HG02943 (cell line): ENCODE data around the gene ACTL8.

Experiments
- ATAC-seq: cut with Tn5 transposase; IDR thresholded peaks from one replicate; pipeline ENCODE4 v1.9.1; 2021; ENCODE audit warnings: mild to moderate bottlenecking, low read depth, moderate library complexity; ENCODE audit not compliant: unreplicated experiment

Gene ACTL8, protein sequence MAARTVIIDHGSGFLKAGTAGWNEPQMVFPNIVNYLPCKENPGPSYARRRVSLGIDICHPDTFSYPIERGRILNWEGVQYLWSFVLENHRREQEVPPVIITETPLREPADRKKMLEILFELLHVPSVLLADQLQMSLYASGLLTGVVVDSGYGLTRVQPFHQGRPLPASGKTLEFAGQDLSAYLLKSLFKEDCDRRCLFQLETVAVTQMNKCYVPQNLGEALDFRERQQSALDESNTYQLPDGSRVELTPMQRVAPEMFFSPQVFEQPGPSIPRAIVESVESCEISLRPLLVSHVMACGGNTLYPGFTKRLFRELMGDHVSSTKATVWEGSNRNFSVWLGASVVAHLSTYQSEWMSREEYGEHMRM

DNA sequence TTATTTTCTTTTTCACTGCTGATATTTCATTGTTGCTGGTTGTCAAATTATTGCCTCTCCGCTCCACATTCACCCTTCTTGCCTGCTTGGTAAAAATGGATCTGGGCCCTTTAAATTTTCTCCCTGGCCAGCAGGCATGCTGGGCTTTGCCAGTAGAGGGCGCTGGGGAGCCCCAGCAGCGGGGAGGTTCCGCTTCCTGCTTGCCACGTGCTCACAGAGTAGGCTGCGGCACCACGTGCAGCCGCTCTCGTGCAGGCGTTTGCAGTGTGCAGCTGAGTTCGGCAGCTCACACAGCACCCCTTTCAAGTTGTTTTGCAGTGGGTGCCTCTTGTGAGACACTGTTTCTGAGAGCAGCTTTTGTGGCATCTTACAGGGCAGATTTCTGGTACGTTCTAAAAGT is at the start of gene ACTL8:
TSS of gene ACTL8 (plus strand) at position 214 of the 400 bp plus-strand sequence. CDS start 67,676 bp downstream, outside the sequence.
- ATAC-seq = no peak

DNA sequence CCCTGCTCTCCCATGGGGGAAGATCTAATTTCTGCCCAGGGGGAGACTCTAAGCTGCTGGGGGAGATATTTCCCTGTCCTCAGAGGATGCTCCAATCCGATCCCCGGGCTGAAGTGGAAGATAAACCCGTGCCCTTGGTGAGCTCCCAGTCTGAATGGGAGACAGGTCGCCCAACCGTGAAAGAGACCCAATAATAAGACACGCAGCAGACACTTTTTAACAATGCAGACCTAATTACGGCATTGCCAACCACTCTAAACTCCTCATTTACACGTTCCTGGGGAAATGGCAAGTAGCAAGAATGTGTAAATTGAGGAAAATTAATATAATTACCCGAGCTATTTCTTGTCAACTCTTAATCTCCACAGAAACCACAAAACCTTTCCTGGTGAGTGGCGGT is 48.7 kb upstream of the ACTL8 start:
- ATAC-seq = no peak

DNA sequence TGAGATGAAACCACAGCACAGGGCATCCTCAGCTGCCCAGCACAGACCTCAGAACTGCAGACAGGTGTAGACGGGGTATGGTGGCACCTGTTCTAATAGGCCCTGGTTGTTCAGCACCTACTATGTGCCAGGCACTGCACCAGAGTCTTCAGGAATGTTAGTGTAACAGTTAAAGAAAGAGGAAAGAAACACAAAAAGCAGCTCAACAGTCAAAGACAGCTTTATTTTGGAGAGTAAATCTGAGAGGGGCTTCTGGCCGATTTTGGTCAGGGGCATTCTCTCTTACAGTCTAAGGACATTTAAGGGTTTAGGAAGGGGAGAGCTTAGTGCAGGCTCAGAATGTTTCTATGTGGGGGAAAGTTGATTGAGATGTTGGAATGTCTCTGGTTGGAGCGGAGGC is 45.2 kb upstream of the ACTL8 start:
- no peak for ATAC-seq

DNA sequence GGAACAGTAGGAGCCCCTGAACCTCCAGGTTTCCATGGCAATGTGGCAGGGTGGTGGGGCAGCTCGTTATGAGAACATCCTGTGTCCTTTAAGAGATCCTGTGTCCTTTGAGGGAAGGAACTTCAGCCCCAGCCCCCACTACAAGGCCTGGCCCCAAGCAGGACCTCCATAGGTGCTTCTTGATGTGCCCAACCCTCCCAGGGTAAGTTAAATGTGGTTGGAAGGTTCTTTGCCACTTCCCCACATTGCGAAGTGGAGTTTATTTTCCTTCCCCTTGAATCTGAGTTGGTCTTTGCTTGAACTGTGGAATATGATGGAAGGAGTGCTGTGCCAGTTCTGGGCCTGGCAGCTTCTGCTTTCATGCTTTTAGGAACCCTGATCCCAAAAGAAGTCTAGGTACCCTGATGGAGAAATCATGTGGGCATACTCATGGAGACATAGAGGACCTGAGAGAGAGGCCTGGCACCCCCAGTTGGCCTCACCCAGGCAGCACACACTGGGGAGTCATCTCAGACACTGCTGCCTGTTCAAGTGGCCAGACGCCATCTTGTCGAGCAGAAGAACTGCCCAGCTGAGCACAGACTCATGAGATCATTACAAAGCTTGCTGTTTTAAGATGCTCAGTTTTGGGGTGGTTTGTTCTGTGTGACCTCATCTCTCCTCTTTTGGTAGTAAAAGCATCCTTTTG is 44.1 kb upstream of the ACTL8 start:
- ATAC-seq = no peak

DNA sequence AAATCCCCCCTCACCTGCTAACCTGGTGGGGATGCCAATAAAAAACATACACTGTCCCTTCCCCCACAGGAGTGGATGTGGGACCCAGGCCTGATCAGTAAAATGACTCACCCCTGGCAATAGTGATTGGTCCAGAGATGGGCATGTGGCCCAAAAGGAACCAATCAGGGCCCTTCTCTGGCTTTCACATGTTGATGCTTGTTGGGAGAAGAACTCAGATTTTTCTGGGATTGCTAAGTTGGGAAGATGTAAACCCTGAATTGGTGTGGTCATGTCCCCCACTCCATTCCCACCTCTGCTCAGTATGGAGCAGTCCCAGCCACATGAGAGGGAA is 43.6 kb upstream of the ACTL8 start:
- ATAC-seq = no peak

DNA sequence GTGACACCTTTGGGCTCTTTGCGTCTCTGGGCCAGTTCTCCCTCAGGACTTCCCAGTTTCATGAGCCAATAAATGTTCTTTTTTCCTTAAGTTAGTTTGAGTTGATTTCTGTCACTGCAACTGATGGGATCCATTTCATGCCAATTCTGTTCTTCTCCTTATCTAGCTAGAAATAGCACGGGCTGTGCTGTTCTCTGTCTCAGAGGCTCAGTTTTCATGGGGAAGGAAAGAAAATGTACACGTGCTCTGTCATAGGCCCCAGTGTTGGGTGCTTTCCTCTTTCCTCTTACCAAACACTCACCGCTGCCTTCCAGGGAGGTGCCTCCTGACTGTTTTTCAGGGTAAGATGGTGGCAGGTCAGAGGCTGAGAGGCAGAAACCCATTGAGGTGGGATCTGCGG is 43.2 kb upstream of the ACTL8 start:
- ATAC-seq = no peak

DNA sequence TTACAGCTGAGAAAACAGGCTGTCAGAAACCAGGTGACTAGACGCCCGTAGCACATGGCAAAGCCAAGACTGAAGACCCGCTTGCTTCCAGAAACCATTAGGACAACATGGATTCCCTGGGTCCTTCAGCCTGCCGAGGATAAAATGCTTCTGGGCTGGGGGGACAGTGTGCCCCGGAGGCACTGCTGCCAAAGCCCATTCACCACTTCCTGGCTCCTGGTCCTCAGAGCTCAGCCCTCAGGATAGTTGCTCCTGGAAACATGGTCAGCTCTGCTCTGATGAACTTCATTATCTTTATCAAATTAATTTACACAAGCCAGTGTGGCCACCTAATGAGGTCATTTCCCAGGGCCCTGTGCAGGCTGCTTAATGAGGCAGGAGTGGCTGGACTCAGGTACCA is 41.1 kb upstream of the ACTL8 start:
- no peak for ATAC-seq

DNA sequence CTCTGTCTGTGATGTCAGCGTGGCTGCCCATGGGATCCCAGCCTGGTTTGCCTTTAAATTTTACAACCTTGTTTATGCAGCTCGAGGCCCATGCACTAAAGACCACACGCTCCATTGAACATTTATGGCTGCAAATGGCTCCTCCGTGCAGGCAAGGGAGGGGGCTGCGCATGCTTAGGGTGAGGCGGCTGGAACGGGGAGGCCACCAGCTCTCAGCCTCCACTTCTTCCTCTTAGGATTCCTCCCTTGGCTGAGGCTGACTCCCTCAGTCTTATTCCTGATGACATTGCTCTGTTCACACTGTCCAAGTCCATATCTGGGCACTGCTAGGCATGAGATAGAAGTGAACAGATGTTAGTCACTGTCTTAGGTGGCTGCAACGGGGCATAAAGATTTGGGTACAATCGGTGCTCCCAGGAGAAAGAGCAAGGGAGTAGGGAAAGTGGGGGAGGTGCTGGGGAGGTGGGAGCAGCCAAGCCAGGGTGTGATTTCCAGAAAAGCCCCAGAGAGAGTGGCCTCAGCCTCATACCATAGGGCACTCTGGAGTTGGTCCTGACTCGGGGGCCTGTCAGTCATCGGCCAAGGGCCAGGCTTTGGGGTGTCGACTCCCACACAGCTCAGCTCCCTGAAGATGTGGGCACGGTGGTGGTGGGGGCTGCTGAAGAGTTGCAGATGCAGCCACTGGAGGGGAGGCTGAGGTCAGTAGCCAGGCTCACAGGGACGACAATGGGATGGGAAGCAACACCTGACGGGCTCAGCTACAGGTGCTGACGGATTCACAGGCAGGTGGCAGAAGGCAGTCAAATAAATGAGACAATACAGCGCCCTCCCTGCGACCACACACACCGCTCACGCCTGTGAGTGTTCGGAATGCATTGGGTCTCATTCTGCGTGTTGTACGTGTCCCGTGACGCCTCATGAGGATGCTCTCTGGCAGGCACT is 37.3 kb upstream of the ACTL8 start:
- no peak for ATAC-seq

DNA sequence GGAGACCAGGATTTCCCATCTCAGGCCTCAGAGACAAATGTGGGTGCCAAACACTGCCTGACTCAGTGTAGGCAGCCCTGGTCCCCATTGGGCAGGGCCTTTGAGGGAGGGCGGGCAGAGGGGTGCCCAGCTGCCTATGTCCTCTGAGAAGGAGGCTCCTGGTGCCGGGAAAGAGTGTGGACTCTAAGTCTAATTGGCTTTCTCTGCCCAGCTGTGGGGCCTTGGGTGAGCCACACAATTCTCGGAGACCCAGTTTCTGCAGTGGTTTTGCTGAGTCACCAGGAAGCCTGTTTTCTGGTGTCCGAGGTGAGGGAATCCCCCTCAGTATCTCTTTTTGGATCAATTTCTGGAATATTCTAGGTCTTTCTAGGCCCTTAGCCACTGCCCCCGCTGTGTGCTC is 35.3 kb upstream of the ACTL8 start:
- ATAC-seq = no peak

DNA sequence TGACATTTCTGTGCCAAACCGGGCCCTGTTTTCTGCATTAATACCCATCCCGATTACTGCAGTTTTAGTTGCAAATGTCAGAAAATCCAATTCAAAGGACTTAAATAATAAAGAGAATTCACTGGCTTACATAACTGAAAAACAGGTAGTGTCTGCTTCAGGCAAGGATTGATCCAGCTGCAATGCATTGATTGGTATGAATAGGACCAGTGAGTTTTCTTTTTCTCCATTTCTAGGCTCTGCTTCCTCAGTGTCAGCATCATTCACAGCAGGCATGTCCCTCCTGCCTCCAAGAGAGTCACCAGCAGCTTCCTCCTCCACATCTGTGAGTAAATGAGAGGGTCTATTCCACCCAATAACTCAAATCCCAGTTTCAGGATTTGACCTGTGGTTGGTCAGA is 33.7 kb upstream of the ACTL8 start:
- no peak for ATAC-seq

DNA sequence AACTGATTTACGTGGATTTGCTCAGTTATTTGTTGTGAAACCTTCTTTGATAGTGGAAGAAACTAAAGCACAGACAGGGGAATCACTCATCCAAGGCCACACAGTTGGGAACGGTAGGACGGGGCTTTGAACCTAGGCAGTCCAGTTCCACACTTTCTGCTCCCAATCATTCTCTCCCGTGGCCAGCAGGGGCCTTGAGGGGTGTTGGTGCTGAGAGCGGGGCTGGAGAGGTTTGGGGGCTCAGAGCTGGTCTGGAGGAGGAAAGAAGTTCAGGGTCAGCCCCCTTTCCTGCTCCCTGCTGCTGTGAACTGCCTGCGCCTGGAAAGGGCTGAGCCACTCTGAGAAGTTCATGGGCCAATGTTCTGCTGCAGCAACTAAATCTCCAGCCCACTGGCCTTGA is 31.4 kb upstream of the ACTL8 start:
- no peak for ATAC-seq

DNA sequence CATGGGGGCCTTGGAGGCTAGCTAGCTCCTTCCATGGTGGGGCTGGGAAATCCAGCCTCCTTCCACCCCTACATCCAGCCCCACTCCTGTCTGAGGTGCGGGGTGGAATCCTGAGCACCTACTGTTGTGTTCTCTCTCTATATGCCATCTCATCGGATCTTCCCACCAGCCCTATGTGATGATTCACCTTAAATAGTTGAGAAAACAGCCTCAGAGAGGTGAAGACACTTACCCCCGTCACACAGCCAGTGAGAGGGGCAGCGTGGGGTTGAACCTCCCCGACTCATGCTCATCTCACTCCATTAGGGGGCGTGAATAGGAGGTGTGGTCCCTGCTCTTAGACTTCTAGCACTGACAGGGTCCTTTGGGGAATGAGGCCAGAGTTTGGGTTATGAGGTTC is 31.0 kb upstream of the ACTL8 start:
- no peak for ATAC-seq

DNA sequence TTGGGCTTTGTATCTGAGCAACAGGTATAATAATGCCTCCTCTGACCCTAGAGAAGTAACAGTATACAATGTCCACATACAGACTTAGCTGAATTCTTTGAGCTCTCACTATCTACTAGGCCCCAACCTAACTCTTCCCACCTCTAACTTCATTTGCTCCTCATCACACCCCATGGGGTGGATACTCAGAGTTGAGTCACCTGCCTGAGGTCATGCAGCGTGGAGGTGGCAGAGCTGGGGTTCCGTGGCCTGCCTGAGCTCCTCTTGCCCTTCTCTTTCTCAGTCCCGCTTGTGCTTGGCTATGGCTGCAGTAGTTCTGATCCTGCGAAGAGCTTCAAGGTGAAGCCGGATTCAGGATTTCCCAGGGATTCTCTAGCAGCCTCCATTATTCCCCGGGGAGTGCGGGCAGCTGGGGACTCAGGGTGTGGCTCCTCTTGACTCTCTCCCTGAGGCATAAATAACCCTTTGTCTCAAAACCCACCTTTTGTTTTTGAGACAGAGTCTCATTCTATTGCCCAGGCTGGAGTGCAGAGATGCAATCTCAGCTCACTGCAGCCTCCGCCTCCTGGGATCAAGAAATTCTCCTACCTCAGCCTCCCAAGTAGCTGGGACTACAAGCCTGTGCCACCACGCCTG is 29.9 kb upstream of the ACTL8 start:
- no peak for ATAC-seq

DNA sequence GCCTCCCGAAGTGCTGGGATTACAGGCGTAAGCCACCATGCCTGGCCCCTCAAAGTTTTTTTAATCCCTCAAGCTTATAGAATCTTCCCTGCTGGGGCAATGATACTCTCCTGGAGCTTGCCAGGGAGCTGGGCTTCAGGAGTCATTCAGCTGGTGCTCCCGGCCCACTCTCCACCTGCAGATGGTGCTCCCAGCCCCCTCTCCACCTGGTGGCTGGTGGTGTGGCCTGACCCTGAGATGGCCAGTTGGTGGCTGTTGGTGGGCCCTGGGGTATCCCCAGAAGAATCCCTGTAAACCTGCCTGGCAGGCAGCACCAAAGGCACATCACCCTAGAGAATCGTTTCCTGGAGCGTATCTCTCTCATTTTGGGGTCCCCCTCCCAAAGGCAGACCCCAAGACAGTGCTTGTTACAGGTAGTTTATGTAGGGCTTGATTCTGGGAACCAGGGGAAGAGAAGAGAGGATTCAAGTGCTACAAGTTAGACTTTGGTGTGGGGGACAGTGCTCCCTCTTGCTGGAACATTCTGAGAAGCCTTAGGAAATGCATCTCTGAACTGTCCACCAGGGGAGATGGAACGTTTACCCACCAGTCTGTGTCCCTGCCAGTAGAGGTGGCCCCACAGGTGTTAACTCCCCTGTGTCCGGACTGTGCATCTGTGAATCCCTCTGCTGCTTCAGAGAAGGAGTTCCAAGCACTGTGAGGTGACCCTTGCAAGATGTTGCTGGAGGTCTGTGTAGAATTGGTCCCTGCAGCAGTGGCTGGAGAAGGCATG is 29.1 kb upstream of the ACTL8 start:
- no peak for ATAC-seq

DNA sequence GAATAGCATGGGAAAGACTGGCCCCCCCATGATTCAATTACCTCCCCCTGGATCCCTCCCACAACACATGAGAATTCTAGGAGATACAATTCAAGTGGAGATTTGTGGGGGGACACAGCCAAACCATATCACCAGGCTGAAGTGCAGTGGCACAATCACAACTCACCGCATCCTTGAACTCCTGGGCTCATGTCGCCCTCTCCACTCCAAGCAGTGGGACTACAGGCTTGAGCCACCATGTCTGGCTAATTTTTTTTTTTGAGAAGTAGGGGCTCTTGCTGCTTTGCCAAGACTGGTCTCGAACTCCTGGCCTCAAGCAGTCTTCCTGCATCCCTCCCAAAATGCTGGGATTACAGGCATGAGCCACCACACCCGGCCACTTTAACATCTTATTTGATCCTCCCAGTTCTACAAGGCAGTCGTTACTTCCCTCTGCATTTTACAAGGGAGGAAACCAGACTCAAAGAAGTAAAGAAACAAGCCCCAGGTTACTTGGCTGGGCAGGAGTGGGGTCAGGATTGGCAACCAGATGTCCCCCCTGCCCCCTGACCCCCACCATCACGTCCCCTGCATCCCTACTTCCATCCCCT is 26.9 kb upstream of the ACTL8 start:
- ATAC-seq = no peak

DNA sequence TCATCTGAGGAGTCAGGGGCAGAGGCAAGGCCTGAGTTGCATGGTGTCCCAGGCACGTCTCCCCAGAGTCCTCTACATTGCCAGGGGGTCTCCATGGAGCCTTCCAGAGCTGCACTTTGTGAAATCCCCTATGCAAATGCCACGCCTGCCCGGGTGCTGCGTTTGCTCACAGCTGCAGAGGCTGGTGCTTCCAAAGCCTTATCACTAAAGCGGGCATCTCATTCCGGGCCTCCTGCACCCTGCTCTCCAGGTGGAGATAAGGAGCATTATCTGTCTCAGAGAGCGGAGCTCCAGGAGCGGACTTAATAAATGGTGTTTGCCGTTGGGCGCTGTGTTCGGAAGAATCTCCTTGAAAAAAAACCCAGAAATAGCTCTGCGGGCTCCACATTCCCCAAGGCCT is 25.9 kb upstream of the ACTL8 start:
- ATAC-seq = no peak

DNA sequence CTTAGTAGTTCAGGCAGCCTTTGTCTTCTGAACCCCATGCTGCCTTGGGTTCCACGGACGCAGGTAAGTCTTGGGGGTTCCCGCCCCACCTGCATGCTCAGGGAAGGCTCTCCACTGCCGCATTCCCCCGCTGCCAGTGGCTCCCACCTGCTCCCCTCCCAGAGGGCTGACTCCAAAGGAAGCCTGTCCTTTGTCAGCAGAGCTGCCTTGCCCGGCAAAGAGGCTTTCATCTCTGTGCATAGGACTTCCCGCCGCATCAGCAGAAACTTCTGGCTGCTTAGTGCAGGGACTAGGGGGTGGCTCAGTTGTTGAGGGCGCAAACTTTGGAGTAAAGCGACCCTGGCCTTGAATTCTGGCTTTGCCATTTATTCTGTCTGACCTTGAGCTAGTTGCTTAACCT is 25.2 kb upstream of the ACTL8 start:
- ATAC-seq = no peak

DNA sequence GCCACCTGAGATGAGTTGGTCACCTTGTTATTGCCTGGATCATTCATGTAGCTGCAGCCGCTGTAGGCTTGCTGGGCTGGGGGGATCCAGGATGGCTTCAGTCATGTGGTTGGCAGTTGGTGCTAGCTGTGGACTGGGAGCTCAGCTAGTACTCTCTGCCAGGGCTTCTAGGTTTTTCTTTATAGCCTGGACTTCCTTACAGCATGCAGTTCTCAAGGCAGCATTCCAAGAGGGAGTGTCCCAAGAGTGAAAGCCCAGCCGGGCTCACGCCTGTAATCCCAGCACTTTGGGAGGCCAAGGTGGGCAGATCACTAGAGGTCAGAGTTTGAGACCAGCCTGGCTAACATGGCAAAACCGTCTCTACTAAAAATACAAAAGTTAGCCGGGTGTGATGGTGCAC is 23.7 kb upstream of the ACTL8 start:
- no peak for ATAC-seq

DNA sequence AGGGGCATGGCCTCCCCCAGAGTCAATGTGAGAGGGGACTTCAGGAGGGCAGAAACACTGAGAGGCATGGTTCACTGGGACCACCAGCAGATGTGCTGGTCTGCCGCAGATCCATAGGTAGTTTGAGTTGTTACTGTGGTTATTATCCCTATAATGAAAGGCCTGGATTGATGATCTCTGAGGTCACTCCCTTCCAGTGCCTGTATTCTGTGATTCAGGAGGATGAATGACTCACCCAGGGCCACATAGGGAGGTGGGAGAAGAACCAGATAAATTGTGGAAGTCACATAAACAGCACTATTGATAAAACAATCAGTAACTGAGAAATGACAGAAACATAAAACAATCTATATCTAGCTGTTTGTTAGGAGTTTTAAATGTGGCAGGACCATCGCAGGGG is 22.7 kb upstream of the ACTL8 start:
- ATAC-seq = no peak

DNA sequence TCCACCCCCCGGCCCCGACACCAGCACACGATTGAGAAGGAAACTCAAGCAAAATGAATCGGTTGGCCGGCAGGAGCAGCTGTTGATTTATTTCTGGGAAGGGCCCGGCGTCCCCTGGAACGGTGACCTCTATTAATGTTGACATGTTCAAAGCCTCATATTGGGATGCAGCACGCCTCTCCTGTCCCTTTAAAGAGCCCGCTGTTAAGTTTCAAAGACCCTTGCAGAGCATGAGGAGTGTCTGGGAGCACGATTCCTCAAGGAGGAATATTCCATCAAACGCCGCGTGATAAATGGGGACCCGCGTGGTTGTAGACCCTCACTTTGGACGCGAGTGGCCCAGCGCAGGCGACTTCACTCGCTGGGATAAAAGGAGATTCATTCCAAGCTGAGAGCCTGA is 21.5 kb upstream of the ACTL8 start:
- ATAC-seq = no peak
